Measurements from ENCODE around the gene PRICKLE1. TPM values are rescaled to one million over a fixed set of nuclear protein-coding genes. Genes with fewer than 3 reads are reported as not detected.

Gene PRICKLE1
- total and polyA plus RNA-seq, 4 donors = 0.50 to 34.9 (median 14.8) TPM

DNA sequence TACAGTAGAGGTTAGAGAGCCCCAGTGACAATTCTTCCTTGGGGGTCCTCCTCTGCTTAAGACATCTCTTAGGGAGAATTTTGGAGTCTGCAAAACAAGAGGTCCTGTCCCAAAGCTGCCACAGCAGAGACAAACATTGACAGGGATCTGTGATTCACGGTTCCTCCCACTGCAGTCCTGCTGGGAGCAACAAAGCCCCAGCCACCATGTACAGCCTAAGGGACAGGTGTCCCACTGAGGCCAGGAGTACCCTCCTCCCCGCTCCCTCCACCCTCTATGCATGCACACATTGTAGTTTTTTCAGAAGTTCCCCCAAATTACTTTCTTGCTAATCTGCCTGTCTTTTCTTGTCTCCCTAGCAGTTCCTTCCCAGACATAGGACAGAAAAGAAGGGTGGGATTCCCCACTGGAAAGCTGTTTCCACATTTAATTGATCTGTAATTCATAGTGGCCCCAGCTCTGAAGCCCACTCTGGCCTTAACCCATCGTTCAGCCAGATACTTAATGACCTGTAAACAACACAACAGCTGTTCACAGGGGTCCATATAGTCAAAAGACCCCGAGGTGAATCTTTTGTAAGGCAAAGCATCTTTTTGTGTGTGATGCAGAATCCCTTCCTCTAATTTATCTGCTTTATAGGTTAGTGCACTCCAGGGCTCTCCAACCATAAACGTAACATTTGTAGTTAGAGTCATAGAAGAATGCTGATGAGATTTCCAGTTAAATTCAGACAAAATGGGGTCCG lies 13.9 kb upstream of the PRICKLE1 start:
- intact Hi-C loops (cut with DNase I) = no loop called here
- peaks cover 0 to 2% of the 10 kb centered on the region in 2 donors for H3K4me1 ChIP-seq (ENCODE audit: control insufficient read depth in 1 of 2, insufficient read depth in 2 of 2, low read length in 2 of 2)
- H3K9me3 ChIP-seq (ENCODE audit: control insufficient read depth, low read length) = no peaks in the 10 kb centered on the region
- ATAC-seq (ENCODE audit: low FRiP score) (no peak), DNase-seq (no peak)
- H3K4me3 ChIP-seq (ENCODE audit: low read length in 2 of 2) = no peak overlapping the region
- 88 to 89% methylated on average over 6 of the region's 6 CpGs for WGBS, 2 donors
- no peak overlapping the region for H3K27ac ChIP-seq (ENCODE audit: low read depth in 1 of 2, low read length in 2 of 2)
- H3K27me3 ChIP-seq (ENCODE audit: control insufficient read depth in 1 of 2, insufficient read depth in 2 of 2, low read length in 1 of 2) = no peaks in the 10 kb centered on the region
- H3K36me3 ChIP-seq (ENCODE audit: control insufficient read depth in 1 of 2, insufficient read depth in 2 of 2, low read length in 1 of 2) = no peaks in the 10 kb centered on the region

DNA sequence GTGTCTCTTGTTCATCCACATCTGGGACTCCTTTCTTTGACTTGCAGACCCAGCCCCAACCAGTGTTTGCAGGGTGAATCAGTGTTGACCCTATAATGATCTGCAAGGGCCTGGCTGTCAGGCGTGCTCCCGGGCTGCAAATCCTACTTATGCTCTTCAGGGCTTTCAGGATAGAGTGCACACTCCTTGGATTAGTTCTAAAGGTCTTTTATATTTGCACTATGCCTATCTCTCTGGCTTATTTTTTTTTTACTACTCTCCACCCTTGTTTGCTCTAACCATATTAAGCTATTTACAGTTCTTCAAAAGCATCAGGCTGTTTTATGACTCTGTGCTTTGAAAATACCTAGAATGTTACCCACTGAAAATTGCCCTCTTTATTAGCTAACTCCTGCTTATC lies 4.3 kb upstream of the PRICKLE1 start:
- ATAC-seq (ENCODE audit: low FRiP score) = no peak
- no peaks in the 10 kb centered on the region for H3K27me3 ChIP-seq (ENCODE audit: control insufficient read depth in 1 of 2, insufficient read depth in 2 of 2, low read length in 1 of 2)
- WGBS, 2 donors = 90 to 100% methylated on average over 2 of the region's 2 CpGs
- H3K36me3 ChIP-seq (ENCODE audit: control insufficient read depth in 1 of 2, insufficient read depth in 2 of 2, low read length in 1 of 2) = no peaks in the 10 kb centered on the region
- H3K4me3 ChIP-seq (ENCODE audit: low read length in 2 of 2) = no peak overlapping the region
- no peak overlapping the region for H3K27ac ChIP-seq (ENCODE audit: low read depth in 1 of 2, low read length in 2 of 2)
- H3K9me3 ChIP-seq (ENCODE audit: control insufficient read depth, low read length) = no peaks in the 10 kb centered on the region
- intact Hi-C loops (cut with DNase I) = loop anchor here in 1 of 2 donors (5.0 kb wide), 1 partner anchor 143 kb away; no protein-coding TSS in a partner anchor
- no peak for DNase-seq
- no peaks in the 10 kb centered on the region for H3K4me1 ChIP-seq (ENCODE audit: control insufficient read depth in 1 of 2, insufficient read depth in 2 of 2, low read length in 2 of 2)

DNA sequence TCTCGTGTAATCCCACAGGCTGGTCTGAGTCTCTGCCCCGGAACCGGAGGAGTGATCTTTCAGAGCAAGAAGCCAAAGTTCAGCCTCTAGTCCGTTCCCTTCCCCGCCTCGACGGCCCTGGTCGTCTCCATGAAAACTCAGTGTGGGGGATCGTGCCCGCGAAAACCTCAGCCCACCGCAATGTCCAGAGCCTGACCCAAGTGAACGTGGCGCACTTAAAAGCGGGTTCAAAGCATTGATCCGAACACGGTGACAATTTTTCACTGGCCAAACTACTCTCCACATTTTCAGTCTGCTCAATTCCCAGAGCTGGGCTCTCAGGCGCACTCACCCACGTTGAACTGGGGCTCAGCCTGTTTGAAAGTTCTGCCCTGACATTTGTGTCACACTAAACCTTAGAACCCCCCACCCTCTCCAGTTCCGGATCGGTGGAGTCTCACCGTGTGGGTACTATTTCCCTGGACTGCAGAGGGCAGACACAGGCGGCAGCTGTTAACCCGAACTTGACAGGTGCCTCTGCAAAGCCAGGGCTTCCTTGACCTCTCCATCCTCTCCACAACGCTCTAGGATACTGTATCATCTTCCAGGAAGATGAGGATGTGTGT lies 886 bp upstream of the PRICKLE1 start:
- Histone ChIP-seq H3K36me3 (ENCODE audit: control insufficient read depth in 1 of 2, insufficient read depth in 2 of 2, low read length in 1 of 2) (no peaks in the 10 kb centered on the region), H3K27ac (ENCODE audit: low read depth in 1 of 2, low read length in 2 of 2) (peak overlapping the region in 1 of 2 donors; percentile 13), H3K4me1 (ENCODE audit: control insufficient read depth in 1 of 2, insufficient read depth in 2 of 2, low read length in 2 of 2) (no peaks in the 10 kb centered on the region), H3K9me3 (ENCODE audit: control insufficient read depth, low read length) (no peaks in the 10 kb centered on the region), H3K4me3 (ENCODE audit: low read length in 2 of 2) (peak overlapping the region; percentile 63 to 84), H3K27me3 (ENCODE audit: control insufficient read depth in 1 of 2, insufficient read depth in 2 of 2, low read length in 1 of 2) (no peaks in the 10 kb centered on the region)
- peak; percentile 56 to 78 for DNase-seq
- intact Hi-C loops (cut with DNase I) = loop anchor here in 1 of 2 donors (5.0 kb wide), 1 partner anchor 147 kb away; no protein-coding TSS in a partner anchor
- ATAC-seq (ENCODE audit: low FRiP score) = no peak
- WGBS, 2 donors = 0 to 1% methylated on average over 25 of the region's 25 CpGs

DNA sequence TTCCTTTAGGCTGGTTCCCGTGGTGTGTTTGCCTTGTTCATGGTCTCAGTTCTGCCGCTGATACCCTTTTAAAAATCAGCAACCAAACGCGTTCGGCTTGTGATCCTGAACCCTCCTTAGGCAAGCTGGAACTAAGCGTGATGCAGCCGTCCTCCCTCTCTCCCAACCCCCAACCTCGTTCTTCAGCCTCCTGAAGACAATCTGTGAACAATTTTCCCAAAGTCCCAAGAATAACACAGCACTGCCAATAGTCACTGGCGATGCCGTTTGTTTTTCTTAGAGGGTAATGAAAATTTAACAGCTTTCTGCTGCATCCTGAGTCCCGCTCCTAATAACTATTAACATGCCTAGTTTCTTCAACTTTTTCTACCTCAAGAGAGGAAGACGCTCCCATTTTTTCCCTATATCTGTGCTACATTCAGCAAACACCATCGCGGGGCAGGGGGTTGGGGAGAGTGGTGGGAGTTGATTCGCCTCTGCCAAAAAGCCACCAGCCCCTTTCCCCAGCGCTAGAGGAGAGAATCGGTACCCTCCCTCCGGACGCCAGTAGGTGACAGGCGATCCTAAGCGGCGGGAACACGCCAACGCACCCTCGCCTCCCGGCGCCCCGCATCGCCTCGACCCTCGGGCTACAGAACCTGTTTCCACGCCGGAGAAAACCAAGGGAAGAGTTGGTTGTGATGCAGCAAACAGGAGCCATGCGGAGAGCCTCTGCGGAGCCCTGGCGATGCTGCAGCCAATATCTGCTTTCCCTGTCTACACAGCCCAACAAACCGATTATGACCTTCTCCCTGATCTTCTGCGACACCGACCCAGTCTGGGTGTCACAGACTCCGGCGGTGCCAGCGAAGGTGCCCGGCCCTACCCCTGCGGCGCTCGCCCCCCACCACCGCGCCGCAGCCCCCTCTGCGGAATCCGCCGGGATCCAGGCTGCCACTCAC lies 752 bp downstream of the PRICKLE1 start:
- ATAC-seq (ENCODE audit: low FRiP score) = peak; percentile 57
- Histone ChIP-seq H3K4me3 (ENCODE audit: low read length in 2 of 2) (peak overlapping the region; percentile 63 to 84), H3K36me3 (ENCODE audit: control insufficient read depth in 1 of 2, insufficient read depth in 2 of 2, low read length in 1 of 2) (no peaks in the 10 kb centered on the region), H3K27me3 (ENCODE audit: control insufficient read depth in 1 of 2, insufficient read depth in 2 of 2, low read length in 1 of 2) (no peaks in the 10 kb centered on the region), H3K4me1 (ENCODE audit: control insufficient read depth in 1 of 2, insufficient read depth in 2 of 2, low read length in 2 of 2) (no peaks in the 10 kb centered on the region), H3K9me3 (ENCODE audit: control insufficient read depth, low read length) (no peaks in the 10 kb centered on the region), H3K27ac (ENCODE audit: low read depth in 1 of 2, low read length in 2 of 2) (no peak overlapping the region)
- DNase-seq = peak in 1 of 2 donors; percentile 80
- WGBS, 2 donors = 1 to 2% methylated on average over 46 to 52 of the region's 52 CpGs
- intact Hi-C loops (cut with DNase I) = loop anchor here in 1 of 2 donors (5.0 kb wide), 1 partner anchor 154 kb away; no protein-coding TSS in a partner anchor

DNA sequence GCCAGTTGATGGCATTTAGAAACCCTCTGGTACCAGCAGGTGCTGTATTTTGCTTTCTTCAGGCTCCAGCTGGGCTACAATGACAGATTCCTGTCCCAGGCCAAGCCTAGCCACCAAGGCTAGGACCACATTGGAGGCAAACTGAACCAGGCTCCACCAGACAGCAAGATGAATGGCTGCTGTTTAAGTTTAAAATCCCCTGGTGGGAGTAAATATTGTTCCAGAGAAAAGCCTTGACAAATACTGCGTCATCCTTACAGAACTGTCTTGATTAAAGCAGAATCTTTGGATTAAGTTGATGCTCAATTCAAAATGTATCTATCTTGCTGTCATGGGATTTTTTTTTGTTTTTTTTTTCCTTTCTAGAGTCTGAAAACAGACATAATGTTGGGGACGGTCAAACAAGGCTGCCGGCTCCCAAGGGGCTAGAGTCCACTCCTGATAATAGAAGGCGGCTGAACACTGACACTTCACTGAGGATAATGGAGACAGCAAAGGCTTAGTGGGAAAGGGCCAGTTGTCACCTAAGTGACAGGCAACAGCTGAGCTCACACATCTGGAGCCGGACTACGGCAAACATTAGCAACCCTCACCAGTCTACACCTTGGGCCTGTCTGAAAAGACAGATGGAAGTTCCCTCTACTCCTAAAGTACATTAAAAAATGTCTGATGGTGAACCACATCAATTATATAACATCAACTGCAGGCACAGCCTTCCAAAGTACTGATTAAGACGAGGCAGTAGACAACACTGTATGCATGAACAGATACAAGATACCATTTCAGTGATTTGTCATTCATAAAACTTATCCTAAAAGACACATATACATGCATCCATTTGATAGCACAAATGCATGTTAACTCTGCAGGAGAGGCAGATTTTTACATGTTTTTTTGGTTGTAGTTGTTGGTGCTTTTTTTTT lies 1.7 kb downstream of the PRICKLE1 start:
- Histone ChIP-seq H3K27ac (ENCODE audit: low read depth in 1 of 2, low read length in 2 of 2) (no peak overlapping the region), H3K36me3 (ENCODE audit: control insufficient read depth in 1 of 2, insufficient read depth in 2 of 2, low read length in 1 of 2) (no peaks in the 10 kb centered on the region), H3K27me3 (ENCODE audit: control insufficient read depth in 1 of 2, insufficient read depth in 2 of 2, low read length in 1 of 2) (no peaks in the 10 kb centered on the region), H3K4me1 (ENCODE audit: control insufficient read depth in 1 of 2, insufficient read depth in 2 of 2, low read length in 2 of 2) (peaks cover 2 to 5% of the 10 kb centered on the region in 2 donors), H3K4me3 (ENCODE audit: low read length in 2 of 2) (peak overlapping the region; percentile 63 to 84), H3K9me3 (ENCODE audit: control insufficient read depth, low read length) (no peaks in the 10 kb centered on the region)
- 14% methylated on average over 7 of the region's 7 CpGs for WGBS, 2 donors
- DNase-seq = no peak
- intact Hi-C loops (cut with DNase I) = loop anchor here in 1 of 2 donors (5.0 kb wide), 1 partner anchor 154 kb away; no protein-coding TSS in a partner anchor
- peak; percentile 23 for ATAC-seq (ENCODE audit: low FRiP score)

DNA sequence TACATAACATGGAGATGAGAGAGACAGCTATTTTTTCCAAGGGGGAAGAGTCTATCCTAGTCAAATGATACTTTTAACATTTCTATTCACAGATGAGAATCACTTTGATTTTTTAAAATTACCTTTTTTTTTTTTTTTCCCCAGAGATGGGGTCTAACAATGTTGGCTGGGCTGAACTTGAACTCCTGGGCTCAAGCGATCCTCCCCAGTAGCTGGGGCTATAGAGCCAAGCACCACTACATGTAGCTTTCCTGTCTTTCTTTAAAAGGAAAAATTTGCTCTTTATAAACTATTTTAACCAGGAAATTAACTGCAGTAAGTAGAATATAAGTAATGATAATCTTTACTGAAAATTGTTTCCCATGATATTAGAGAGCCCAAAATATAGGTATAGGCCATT lies 3.3 kb downstream of the PRICKLE1 start:
- H3K36me3 ChIP-seq (ENCODE audit: control insufficient read depth in 1 of 2, insufficient read depth in 2 of 2, low read length in 1 of 2) = no peaks in the 10 kb centered on the region
- H3K4me1 ChIP-seq (ENCODE audit: control insufficient read depth in 1 of 2, insufficient read depth in 2 of 2, low read length in 2 of 2) = peaks cover 2 to 5% of the 10 kb centered on the region in 2 donors
- no peaks in the 10 kb centered on the region for H3K9me3 ChIP-seq (ENCODE audit: control insufficient read depth, low read length)
- H3K27ac ChIP-seq (ENCODE audit: low read depth in 1 of 2, low read length in 2 of 2) = no peak overlapping the region
- ATAC-seq (ENCODE audit: low FRiP score) (no peak), DNase-seq (no peak)
- 39 to 61% methylated on average over 1 of the region's 1 CpG for WGBS, 2 donors
- no peak overlapping the region for H3K4me3 ChIP-seq (ENCODE audit: low read length in 2 of 2)
- intact Hi-C loops (cut with DNase I) = loop anchor here in 1 of 2 donors (5.0 kb wide), 1 partner anchor 156 kb away; no protein-coding TSS in a partner anchor
- H3K27me3 ChIP-seq (ENCODE audit: control insufficient read depth in 1 of 2, insufficient read depth in 2 of 2, low read length in 1 of 2) = no peaks in the 10 kb centered on the region

DNA sequence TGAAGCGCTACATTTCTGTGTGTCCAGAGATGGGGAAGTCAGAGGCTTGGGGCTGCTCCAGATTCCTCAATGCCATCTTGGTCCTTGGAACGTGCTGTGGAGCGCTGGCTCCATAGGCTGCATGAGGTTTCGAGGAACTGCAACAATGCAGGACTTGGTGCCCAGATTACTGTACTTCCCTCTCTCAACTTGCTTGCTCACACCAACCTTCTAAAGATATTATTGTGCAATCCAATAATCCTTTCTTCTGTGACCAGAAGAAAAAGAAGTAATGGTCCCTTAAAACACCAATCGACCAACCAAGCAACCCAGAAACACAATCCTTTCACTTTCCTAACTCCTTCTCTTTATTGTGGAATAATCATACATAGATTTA lies 3.7 kb downstream of the PRICKLE1 start:
- Histone ChIP-seq H3K9me3 (ENCODE audit: control insufficient read depth, low read length) (no peaks in the 10 kb centered on the region), H3K4me3 (ENCODE audit: low read length in 2 of 2) (no peak overlapping the region), H3K36me3 (ENCODE audit: control insufficient read depth in 1 of 2, insufficient read depth in 2 of 2, low read length in 1 of 2) (no peaks in the 10 kb centered on the region), H3K27me3 (ENCODE audit: control insufficient read depth in 1 of 2, insufficient read depth in 2 of 2, low read length in 1 of 2) (no peaks in the 10 kb centered on the region), H3K27ac (ENCODE audit: low read depth in 1 of 2, low read length in 2 of 2) (peak overlapping the region in 1 of 2 donors; percentile 24), H3K4me1 (ENCODE audit: control insufficient read depth in 1 of 2, insufficient read depth in 2 of 2, low read length in 2 of 2) (peaks cover 2 to 5% of the 10 kb centered on the region in 2 donors)
- intact Hi-C loops (cut with DNase I) = loop anchor here in 1 of 2 donors (5.0 kb wide), 1 partner anchor 156 kb away; no protein-coding TSS in a partner anchor
- DNase-seq (no peak), ATAC-seq (ENCODE audit: low FRiP score) (no peak)
- WGBS, 2 donors = 47 to 53% methylated on average over 5 of the region's 5 CpGs
